H1 (cell line): ENCODE data around the gene BMERB1. TPM values are rescaled to one million over a fixed set of nuclear protein-coding genes. Genes with fewer than 3 reads are reported as not detected.

Experiments
- CTCF ChIA-PET: fragments of 300-600 bp; sonication (Branson Sonifier 250); formaldehyde crosslinking; loops from one replicate; lab custom pipeline; 2021; ENCODE audit not compliant: partially characterized antibody; lab: Charles Lee
- POLR2A ChIA-PET: fragments of 300-600 bp; sonication (Branson Sonifier 250); formaldehyde crosslinking; loops from one replicate; lab custom pipeline; 2021; ENCODE audit warnings: inconsistent platforms; ENCODE audit not compliant: partially characterized antibody; lab: Charles Lee
- DNase-seq, 2 experiments: peaks; one replicate each; pipeline versions ENCODE4 v3.0.0 to v3.0.0-alpha.2; 2010 to 2022; ENCODE audit warnings: low spot score in 2 of 2, low read depth in 1 of 2, mixed read lengths in 1 of 2
- FAIRE-seq: peaks from 2 replicates; lab custom pipeline; 2011; peaks lifted over from hg19 to GRCh38; lab: Jason Lieb, UNC
- H2AFZ ChIP-seq: 2 replicates; pipeline ENCODE4 v1.8.1; 2012; ENCODE audit warnings: low read length, inconsistent platforms
- H2AK5ac ChIP-seq: 2 replicates; pipeline ENCODE4 v1.6.1; 2013; ENCODE audit warnings: low read depth, low read length
- H2BK120ac ChIP-seq: replicated peaks from 2 replicates; pipeline ENCODE3; 2013; ENCODE audit warnings: low read depth, low read length, inconsistent platforms
- H2BK12ac ChIP-seq: 2 replicates; pipeline ENCODE4 v1.6.1; 2013; ENCODE audit warnings: low read depth, low read length
- H2BK15ac ChIP-seq: 2 replicates; pipeline ENCODE4 v1.6.1; 2013; ENCODE audit warnings: low read length
- H2BK20ac ChIP-seq: 2 replicates; pipeline ENCODE4 v1.6.1; 2013; ENCODE audit warnings: low read length
- H2BK5ac ChIP-seq: 2 replicates; pipeline ENCODE4 v1.6.1; 2013; ENCODE audit warnings: low read depth, low read length
- H3K14ac ChIP-seq: 2 replicates; pipeline ENCODE4 v1.6.1; 2013; ENCODE audit warnings: inconsistent platforms; ENCODE audit not compliant: insufficient read length
- H3K18ac ChIP-seq: 2 replicates; pipeline ENCODE4 v1.6.1; 2013; ENCODE audit warnings: low read length; ENCODE audit errors: extremely low read depth
- H3K23ac ChIP-seq: 2 replicates; pipeline ENCODE4 v1.6.1; 2013; ENCODE audit warnings: inconsistent platforms; ENCODE audit not compliant: insufficient read length
- H3K23me2 ChIP-seq: 2 replicates; pipeline ENCODE4 v1.6.1; 2013; ENCODE audit warnings: low read depth, low read length
- H3K27ac ChIP-seq: 2 replicates; pipeline ENCODE4 v1.6.1; 2011; ENCODE audit warnings: low read depth, low read length, inconsistent platforms
- H3K27me3 ChIP-seq, 4 experiments: replicated peaks in 1 of 4; 1 replicate in 1 of 4; 2 replicates in 3 of 4; pipeline versions ENCODE4 v1.6.1 to v1.8.1; 2011 to 2013; ENCODE audit warnings: low read length in 3 of 4, mild to moderate bottlenecking in 3 of 4, inconsistent platforms in 2 of 4, mixed read lengths in 2 of 4, moderate library complexity in 1 of 4; ENCODE audit not compliant: control insufficient read depth in 3 of 4, insufficient read depth in 3 of 4; ENCODE audit errors: extremely low read depth in 1 of 4
- H3K36me3 ChIP-seq, 4 experiments: 2 replicates each; pipeline versions ENCODE4 v1.6.1 to v1.8.1; 2011 to 2013; ENCODE audit warnings: mild to moderate bottlenecking in 4 of 4, low read length in 3 of 4, moderate library complexity in 2 of 4, control low read depth in 1 of 4, inconsistent platforms in 1 of 4; ENCODE audit not compliant: insufficient read depth in 4 of 4, control insufficient read depth in 2 of 4
- H3K4ac ChIP-seq: replicated peaks from 2 replicates; pipeline ENCODE3; 2013; ENCODE audit warnings: low read length, low read depth, mixed read lengths, inconsistent platforms; ENCODE audit not compliant: insufficient read length
- H3K4me1 ChIP-seq, 4 experiments: replicated peaks in 1 of 4; 1 replicate in 1 of 4; 2 replicates in 3 of 4; pipeline versions ENCODE4 v1.6.1 to v1.8.1; 2011 to 2013; ENCODE audit warnings: low read length in 3 of 4, inconsistent platforms in 2 of 4, mixed read lengths in 1 of 4; ENCODE audit not compliant: insufficient read depth in 4 of 4, control insufficient read depth in 3 of 4
- H3K4me2 ChIP-seq, 2 experiments: 2 replicates each; pipeline versions ENCODE4 v1.6.1 to v1.8.1; 2011 to 2013; ENCODE audit warnings: low read depth in 2 of 2, low read length in 2 of 2, control low read depth in 1 of 2, inconsistent platforms in 1 of 2, mild to moderate bottlenecking in 1 of 2; ENCODE audit not compliant: insufficient read depth in 1 of 2
- H3K4me3 ChIP-seq, 4 experiments: fragments of 200-600, 300-600 bp in 1 of 4; sonication (generic), shearing (Covaris generic), sonication (Bioruptor Twin) in 1 of 4; 2 replicates each; pipeline versions ENCODE4 v1.5.1 to v1.8.1; 2011 to 2016; ENCODE audit warnings: low read length in 4 of 4, low read depth in 3 of 4, control low read depth in 2 of 4, inconsistent platforms in 2 of 4, mild to moderate bottlenecking in 2 of 4, mixed read lengths in 1 of 4, moderate library complexity in 1 of 4; ENCODE audit not compliant: insufficient read depth in 2 of 4; ENCODE audit errors: extremely low read depth in 1 of 4
- H3K56ac ChIP-seq: replicated peaks from 2 replicates; pipeline ENCODE3; 2013; ENCODE audit warnings: low read depth, mild to moderate bottlenecking, mixed read lengths, low read length, inconsistent platforms; ENCODE audit not compliant: insufficient read length
- H3K79me1 ChIP-seq: 2 replicates; pipeline ENCODE4 v1.6.1; 2013; ENCODE audit warnings: low read depth, low read length, control low read depth
- H3K79me2 ChIP-seq, 2 experiments: 2 replicates each; pipeline versions ENCODE4 v1.6.1 to v1.8.1; 2012 to 2013; ENCODE audit warnings: low read length in 2 of 2, mild to moderate bottlenecking in 2 of 2, inconsistent platforms in 1 of 2; ENCODE audit not compliant: insufficient read depth in 2 of 2, control insufficient read depth in 1 of 2
- H3K9ac ChIP-seq, 4 experiments: replicated peaks in 1 of 4; 1 replicate in 1 of 4; 2 replicates in 3 of 4; pipeline versions ENCODE4 v1.6.1 to v1.8.1; 2011 to 2013; ENCODE audit warnings: low read depth in 3 of 4, low read length in 3 of 4, control low read depth in 2 of 4, mild to moderate bottlenecking in 2 of 4, moderate library complexity in 2 of 4, inconsistent platforms in 1 of 4; ENCODE audit errors: extremely low read depth in 1 of 4
- H3K9me3 ChIP-seq, 2 experiments: 2 replicates each; pipeline versions ENCODE4 v1.6.1 to v1.8.1; 2012 to 2013; ENCODE audit warnings: mild to moderate bottlenecking in 2 of 2, moderate library complexity in 2 of 2, control low read depth in 1 of 2, inconsistent platforms in 1 of 2, low read depth in 1 of 2, low read length in 1 of 2, mixed read lengths in 1 of 2; ENCODE audit not compliant: insufficient read depth in 2 of 2
- H4K20me1 ChIP-seq, 2 experiments: replicated peaks in 1 of 2; 2 replicates each; pipeline versions ENCODE3 to v1.8.1; 2011 to 2013; ENCODE audit warnings: inconsistent platforms in 2 of 2, low read length in 2 of 2, mild to moderate bottlenecking in 1 of 2; ENCODE audit not compliant: insufficient read depth in 2 of 2, control insufficient read depth in 1 of 2
- H4K5ac ChIP-seq: 2 replicates; pipeline ENCODE4 v1.6.1; 2013; ENCODE audit warnings: low read length, low read depth, mixed read lengths, inconsistent platforms; ENCODE audit not compliant: insufficient read length
- H4K8ac ChIP-seq: 2 replicates; pipeline ENCODE4 v1.8.0; 2013; ENCODE audit warnings: mild to moderate bottlenecking, moderate library complexity, low read length, inconsistent platforms; ENCODE audit not compliant: insufficient read depth; ENCODE audit errors: extremely low read depth
- H4K91ac ChIP-seq: replicated peaks from 2 replicates; pipeline ENCODE3; 2013; ENCODE audit warnings: low read length, mixed read lengths, inconsistent platforms; ENCODE audit not compliant: insufficient read length
- ASH2L ChIP-seq: fragments of 200-600, 300-600 bp; sonication (generic); IDR thresholded peaks from one replicate; pipeline ENCODE4 v1.7.1; 2017; ENCODE audit warnings: low read length
- BCL11A ChIP-seq, 2 experiments: IDR thresholded peaks; one replicate each; pipeline ENCODE4 v1.6.1; 2011; ENCODE audit warnings: low read depth in 2 of 2, low read length in 2 of 2, mild to moderate bottlenecking in 2 of 2
- CHD2 ChIP-seq: IDR thresholded peaks from 2 replicates; pipeline ENCODE4 v1.6.1; 2012; ENCODE audit warnings: low read length, improper control_type of control experiment
- CTBP2 ChIP-seq: IDR thresholded peaks from 2 replicates; pipeline ENCODE4 v1.7.0; 2011; ENCODE audit warnings: borderline replicate concordance, mild to moderate bottlenecking, moderate library complexity, mixed read lengths, low read length; ENCODE audit not compliant: insufficient read depth, insufficient read length
- EZH2 ChIP-seq: fragments of 200-600 bp; sonication (generic); IDR thresholded peaks from 2 replicates; pipeline ENCODE4 v1.7.1; 2012; ENCODE audit warnings: low read depth, mild to moderate bottlenecking, moderate library complexity, low read length, inconsistent platforms; ENCODE audit not compliant: severe bottlenecking
- JUND ChIP-seq: IDR thresholded peaks from 2 replicates; pipeline ENCODE4 v1.6.1; 2011; ENCODE audit warnings: mild to moderate bottlenecking, improper control_type of control experiment, low read length
- POLR2A ChIP-seq, 2 experiments: IDR thresholded peaks; 1 replicate in 1 of 2; 2 replicates in 1 of 2; pipeline ENCODE4 v1.6.1; 2011; ENCODE audit warnings: low read depth in 2 of 2, low read length in 2 of 2, mild to moderate bottlenecking in 2 of 2; ENCODE audit errors: control extremely low read depth in 1 of 2
- RNF2 ChIP-seq: fragments of 200-900, 300-1000 bp; sonication (generic); IDR thresholded peaks from 2 replicates; pipeline ENCODE4 v1.7.1; 2016; ENCODE audit warnings: borderline replicate concordance, low read depth, mild to moderate bottlenecking, antibody characterized with exemption, low read length; ENCODE audit not compliant: poor library complexity, severe bottlenecking; ENCODE audit errors: missing control alignments
- RXRA ChIP-seq: IDR thresholded peaks from 2 replicates; pipeline ENCODE4 v1.6.1; 2011; ENCODE audit warnings: low read depth, mild to moderate bottlenecking, low read length, moderate library complexity; ENCODE audit not compliant: insufficient read depth
- SIN3A ChIP-seq, 2 experiments: IDR thresholded peaks in 1 of 2; conservative IDR thresholded peaks in 1 of 2; 2 replicates each; pipeline ENCODE4 v1.6.1; 2011 to 2012; ENCODE audit warnings: low read length in 2 of 2, improper control_type of control experiment in 1 of 2, low read depth in 1 of 2, mild to moderate bottlenecking in 1 of 2
- SIX5 ChIP-seq: IDR thresholded peaks from 2 replicates; pipeline ENCODE4 v1.6.1; 2011; ENCODE audit warnings: mild to moderate bottlenecking, low read depth, low read length
- SRF ChIP-seq: IDR thresholded peaks from 2 replicates; pipeline ENCODE4 v1.6.1; 2011; ENCODE audit warnings: mild to moderate bottlenecking, low read depth, low read length, moderate library complexity
- SUZ12 ChIP-seq: fragments of 200-600 bp; sonication (generic); IDR thresholded peaks from 2 replicates; pipeline ENCODE4 v1.6.1; 2012; ENCODE audit warnings: mild to moderate bottlenecking, inconsistent platforms, low read length, moderate library complexity, mixed read lengths
- TAF1 ChIP-seq: IDR thresholded peaks from 2 replicates; pipeline ENCODE4 v1.6.1; 2011; ENCODE audit warnings: mild to moderate bottlenecking, low read depth, low read length
- TAF7 ChIP-seq: optimal IDR thresholded peaks from 2 replicates; pipeline ENCODE3; 2011; ENCODE audit warnings: low read depth, mild to moderate bottlenecking, inconsistent platforms, low read length, moderate library complexity, borderline replicate concordance
- WGBS, 2 experiments: shearing (Covaris generic) in 1 of 2; methylation state at CpG; one replicate each; pipeline versions ENCODE4 v1.1.6 to v1.1.7; 2013 to 2015; ENCODE audit warnings: low lambda C conversion rate in 2 of 2, mixed read lengths in 2 of 2, inconsistent platforms in 1 of 2, low coverage in 1 of 2, missing lambda C conversion rate in 1 of 2; ENCODE audit not compliant: insufficient replicate concordance in 2 of 2, insufficient coverage in 1 of 2, insufficient read length in 1 of 2; ENCODE audit errors: extremely low coverage in 1 of 2, missing lambda C conversion rate in 1 of 2; 5-methylcytosine and 5-hydroxymethylcytosine counted together
- polyA plus RNA-seq, 7 experiments: library from polyadenylated mRNA; depleted of rRNA in 3 of 7; stranded (reverse) in 5 of 7; unstranded in 2 of 7; fragments of >200 nt in 5 of 7; fragments of 200-250 nt in 2 of 7; gene quantifications; 1 replicate in 5 of 7; 2 replicates in 1 of 7; 4 replicates in 1 of 7; pipeline versions ENCODE4 v1.2.1 to v1.2.3, GENCODE V29; 2011 to 2013; ENCODE audit warnings: missing spikeins in 2 of 7, mixed read lengths in 2 of 7
- total RNA-seq: library from RNA; stranded (reverse); fragmentation: NEBNext Ultra II Directional; extraction: Animal tissue kit (Norgen Biotek cat#: 25700); gene quantifications from 2 replicates; pipeline ENCODE4 v1.2.1, GENCODE V29; 2021

Gene BMERB1
- total and polyA plus RNA-seq, 2 of the 8 experiments (the other 6 are each of a cell fraction or from before 2014, with no cell fraction given) = 23.5 to 27.1 TPM

DNA sequence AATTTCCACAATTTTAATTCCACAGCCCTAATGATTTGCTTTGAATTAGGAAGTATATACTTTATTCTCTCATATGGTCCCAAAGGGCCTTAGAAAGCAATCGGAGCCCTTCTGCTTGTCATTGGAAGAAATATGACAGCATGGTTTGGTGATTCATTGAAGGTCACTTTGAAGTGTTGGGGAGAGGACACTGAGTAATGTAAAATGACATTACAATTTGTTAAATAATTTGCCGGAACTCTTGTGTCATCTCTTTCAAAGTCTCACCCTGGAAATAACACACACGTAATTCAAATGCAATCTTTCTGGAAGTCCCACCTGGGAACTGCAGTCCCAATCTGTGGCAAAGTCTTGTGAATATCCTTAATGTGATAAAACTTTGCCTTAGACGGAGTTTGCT is 59.8 kb downstream of the BMERB1 start:
- Histone ChIP-seq H3K23ac (no peak overlapping the region), H3K56ac (no peak overlapping the region), H3K36me3 (no peaks in the 10 kb centered on the region), H3K4me2 (no peak overlapping the region), H3K23me2 (peaks cover 4% of the 10 kb centered on the region; the same call in 1 of the 2 replicates), H4K5ac (no peak overlapping the region), H3K18ac (no peak overlapping the region), H3K4ac (no peak overlapping the region), H4K20me1 (peaks cover 0 to 4% of the 10 kb centered on the region in 2 experiments), H3K14ac (no peak overlapping the region), H3K4me3 (no peak overlapping the region), H2BK12ac (no peak overlapping the region), H2AFZ (no peak overlapping the region), H3K4me1 (peaks cover 0 to 3% (median 0%) of the 10 kb centered on the region in 4 experiments; a peak in 1 of 7 replicates), H3K27me3 (no peaks in the 10 kb centered on the region), H3K79me2 (no peaks in the 10 kb centered on the region; a peak in 1 of 4 replicates), H3K9me3 (no peaks in the 10 kb centered on the region; a peak in 1 of 4 replicates), H3K79me1 (no peaks in the 10 kb centered on the region), H4K91ac (no peak overlapping the region), H2BK120ac (no peak overlapping the region), H2BK20ac (no peak overlapping the region), H4K8ac (no peak overlapping the region), H2BK15ac (no peak overlapping the region), H2BK5ac (no peak overlapping the region), H3K9ac (no peak overlapping the region), H2AK5ac (no peak overlapping the region), H3K27ac (no peak overlapping the region)
- 91% methylated on average over 4 of the region's 4 CpGs; no CpG with 5 or more reads in 1 of the 2 experiments for WGBS, 2 experiments
- FAIRE-seq (no peak), DNase-seq (no peak)
- POLR2A ChIA-PET = no interaction called here
- CTCF ChIA-PET = no interaction called here
- no peak for TF ChIP-seq POLR2A (IDR thresholded peaks at IDR 0.05; ENCODE audit: control extremely low read depth in 1 of 2, low read depth in 2 of 2, low read length in 2 of 2)
- TF ChIP-seq JUND = no peak
- TF ChIP-seq CTBP2 = no peak
- no peak for TF ChIP-seq EZH2
- no peak for TF ChIP-seq RNF2
- no peak for TF ChIP-seq SUZ12
- TF ChIP-seq TAF1 = no peak
- no peak for TF ChIP-seq RXRA
- TF ChIP-seq TAF7 = no peak
- TF ChIP-seq SIN3A (conservative IDR thresholded peaks at IDR 0.05 in 1 of 2, IDR thresholded peaks at IDR 0.05 in 1 of 2; ENCODE audit: low read depth in 1 of 2, low read length in 2 of 2) = no peak
- TF ChIP-seq BCL11A (IDR thresholded peaks at IDR 0.05; ENCODE audit: low read depth in 2 of 2, low read length in 2 of 2) = no peak
- TF ChIP-seq ASH2L = no peak
- no peak for TF ChIP-seq SRF
- TF ChIP-seq CHD2 = no peak
- no peak for TF ChIP-seq SIX5
